ENCODE measurements around the gene TFDP1.
"Not testable (repeated sequence)": the region's sequence is repeated elsewhere in the genome, so short reads cannot be mapped to it uniquely, and the experiment has no call there.

- not testable (repeated sequence) for TF ChIP-seq CTCF (IDR thresholded peaks at IDR 0.05; ENCODE audit: borderline replicate concordance, extremely low read depth, low read length, poor library complexity, severe bottlenecking); EZH2 (IDR thresholded peaks at IDR 0.05; ENCODE audit: borderline replicate concordance, low read depth, low read length, severe bottlenecking)
Measured at GRCh38 chr13:113624640-113625304, 40.2 kb downstream of the TFDP1 start.
